GM19452 (cell line): ENCODE measurements around the gene TNNT3.
"Not testable (repeated sequence)": the region's sequence is repeated elsewhere in the genome, so short reads cannot be mapped to it uniquely, and the experiment has no call there.

Experiments
- ATAC-seq: cut with Tn5 transposase; IDR thresholded peaks from one replicate; pipeline ENCODE4 v1.9.1; 2021; ENCODE audit not compliant: unreplicated experiment

TNNT3 gene

GRCh38 chr11:1933416-1934334 lies 14.2 kb downstream of the TNNT3 start:
- ATAC-seq, result no peak

DNA sequence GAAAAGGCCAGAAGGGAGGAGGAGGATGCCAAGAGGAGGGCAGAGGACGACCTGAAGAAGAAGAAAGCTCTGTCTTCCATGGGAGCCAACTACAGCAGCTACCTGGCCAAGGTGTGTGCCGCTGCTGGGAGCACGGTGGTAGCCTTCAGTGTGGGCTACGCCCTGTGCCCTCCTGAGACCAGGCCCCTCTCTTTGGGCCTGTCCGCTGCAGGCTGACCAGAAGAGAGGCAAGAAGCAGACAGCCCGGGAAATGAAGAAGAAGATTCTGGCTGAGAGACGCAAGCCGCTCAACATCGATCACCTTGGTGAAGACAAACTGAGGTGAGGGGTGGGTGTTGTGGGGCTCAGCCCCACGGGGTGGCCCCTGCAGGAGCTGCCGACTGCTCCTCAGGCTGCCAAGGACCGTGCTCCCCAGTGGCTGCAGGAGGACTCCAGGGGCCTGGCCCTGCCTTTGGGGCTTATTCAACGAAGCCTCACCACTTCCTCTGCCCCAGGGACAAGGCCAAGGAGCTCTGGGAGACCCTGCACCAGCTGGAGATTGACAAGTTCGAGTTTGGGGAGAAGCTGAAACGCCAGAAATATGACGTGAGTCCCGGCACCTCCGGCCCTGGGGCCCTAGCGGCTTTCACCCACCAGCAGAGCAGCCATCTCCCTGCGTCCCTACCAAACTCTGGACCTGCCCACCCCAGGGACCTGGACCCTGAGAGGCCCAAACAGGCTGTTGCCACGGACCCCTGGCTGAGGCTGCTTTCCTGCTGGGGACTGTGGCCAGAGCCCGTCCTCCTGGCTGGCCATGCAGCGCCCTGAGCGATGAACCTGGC lies 15.0 kb downstream of the TNNT3 start:
- ATAC-seq, result no peak

DNA sequence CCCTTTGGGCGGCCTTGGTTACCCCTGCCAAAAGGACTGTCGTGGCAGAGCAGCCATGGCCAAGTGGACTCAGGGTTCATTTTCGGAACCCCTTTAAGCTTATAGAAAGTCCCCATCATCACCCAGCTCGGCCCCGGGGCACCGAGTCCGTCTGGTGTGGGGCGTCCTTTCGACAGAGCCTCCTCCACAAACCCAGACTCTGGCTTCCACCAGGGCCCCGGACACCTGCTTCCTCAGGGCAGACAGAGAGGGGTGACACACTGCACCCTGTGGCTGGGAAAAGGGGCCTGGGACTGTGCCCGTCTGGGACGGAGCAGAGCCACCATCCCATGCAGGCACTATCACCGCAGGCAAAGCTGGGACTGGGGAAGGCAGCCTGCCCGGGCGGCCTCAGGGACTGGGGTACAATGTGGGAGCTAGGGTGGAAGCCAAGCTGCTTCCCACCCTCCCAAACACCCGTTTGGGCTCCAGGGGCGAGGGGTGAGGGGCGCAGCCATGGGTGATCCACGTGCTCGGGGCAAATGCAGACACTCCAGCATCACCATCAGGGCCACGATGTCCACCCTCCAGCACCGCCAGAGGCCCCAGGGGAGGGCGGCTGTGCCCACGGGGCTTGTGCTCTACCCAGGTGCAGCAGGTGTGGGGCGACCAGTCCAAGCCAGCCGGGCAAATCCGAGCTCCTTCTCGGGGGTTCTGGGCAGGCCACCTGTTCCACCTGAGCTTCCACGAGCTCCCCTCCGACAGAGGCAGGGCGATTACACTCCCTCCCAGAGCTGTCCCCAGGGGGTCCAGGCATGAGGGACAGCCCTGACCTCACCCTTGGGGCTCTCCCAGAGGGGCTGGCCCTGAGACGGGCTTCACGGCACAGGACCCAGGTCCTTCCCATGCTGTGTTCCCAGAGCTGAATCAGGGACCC lies 15.9 kb downstream of the TNNT3 start:
- no peak for ATAC-seq

GRCh38 chr11:1936072-1936780 lies 16.7 kb downstream of the TNNT3 start:
- no peak for ATAC-seq

GRCh38 chr11:1936781-1937615 lies 17.5 kb downstream of the TNNT3 start:
- no peak for ATAC-seq

DNA sequence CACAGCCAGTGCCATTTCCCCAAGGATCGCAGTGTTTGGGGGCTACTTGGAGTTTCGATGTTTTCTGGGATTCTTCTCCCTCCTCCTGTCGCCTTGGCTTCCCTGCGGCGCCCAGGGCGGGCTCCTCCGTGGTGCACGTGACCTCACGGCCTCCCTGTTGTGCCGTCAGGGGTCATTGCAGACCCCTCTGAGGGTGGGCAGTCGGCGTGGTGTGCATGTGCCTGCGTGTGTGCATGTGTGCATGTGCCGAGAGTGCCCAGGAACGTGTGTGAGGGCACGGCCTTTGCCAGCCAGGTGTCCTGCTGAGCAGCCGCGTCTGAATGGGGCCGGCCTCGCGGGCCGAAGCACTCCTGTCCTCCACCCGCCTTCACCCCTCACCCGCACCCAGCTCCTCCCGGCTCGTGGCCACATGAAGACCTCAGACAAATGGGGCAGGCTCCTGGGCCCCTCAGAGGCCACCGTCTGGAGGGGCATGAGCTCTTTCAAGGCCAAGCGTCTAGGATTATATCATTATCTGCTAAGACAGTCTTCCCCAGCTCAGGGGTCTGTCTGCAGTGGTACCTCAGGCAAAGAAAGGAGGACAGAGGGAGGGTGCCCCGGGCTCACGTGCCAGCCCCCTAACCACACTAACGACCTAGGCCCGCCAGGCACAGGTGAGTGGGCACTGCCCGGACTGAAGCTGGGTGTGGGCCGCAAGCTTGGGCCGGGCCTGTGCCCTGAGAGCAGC lies 18.3 kb downstream of the TNNT3 start:
- no peak for ATAC-seq

DNA sequence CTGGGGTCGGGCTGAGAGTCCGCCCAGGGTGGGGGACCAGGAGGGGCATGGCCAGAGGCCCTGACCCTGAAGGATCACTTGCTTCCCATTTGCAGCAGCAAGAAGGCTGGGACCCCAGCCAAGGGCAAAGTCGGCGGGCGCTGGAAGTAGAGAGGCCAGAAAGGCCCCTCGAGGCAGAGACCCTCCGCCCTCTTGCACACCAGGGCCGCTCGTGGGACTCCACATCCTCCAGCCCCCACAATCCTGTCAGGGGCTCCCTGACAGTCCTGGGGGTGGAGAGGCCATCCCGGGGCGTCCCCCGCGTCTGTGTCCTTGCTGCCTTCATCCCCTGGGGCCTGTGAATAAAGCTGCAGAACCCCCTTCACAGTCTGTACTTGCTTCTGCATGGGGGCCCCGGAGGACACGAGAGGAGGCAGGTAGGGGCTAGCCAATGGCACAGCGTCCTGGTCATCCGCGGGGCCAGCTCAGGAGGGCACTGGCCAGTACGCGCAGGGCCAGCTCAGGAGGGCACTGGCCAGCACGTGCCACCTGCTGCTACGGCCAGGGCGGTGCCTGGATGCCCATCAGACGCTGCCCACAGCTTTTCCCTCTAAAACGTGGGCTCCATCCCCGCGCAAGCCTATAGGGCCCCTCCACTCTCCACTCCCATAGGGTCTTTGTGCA lies 19.0 kb downstream of the TNNT3 start:
- ATAC-seq, result no peak

DNA sequence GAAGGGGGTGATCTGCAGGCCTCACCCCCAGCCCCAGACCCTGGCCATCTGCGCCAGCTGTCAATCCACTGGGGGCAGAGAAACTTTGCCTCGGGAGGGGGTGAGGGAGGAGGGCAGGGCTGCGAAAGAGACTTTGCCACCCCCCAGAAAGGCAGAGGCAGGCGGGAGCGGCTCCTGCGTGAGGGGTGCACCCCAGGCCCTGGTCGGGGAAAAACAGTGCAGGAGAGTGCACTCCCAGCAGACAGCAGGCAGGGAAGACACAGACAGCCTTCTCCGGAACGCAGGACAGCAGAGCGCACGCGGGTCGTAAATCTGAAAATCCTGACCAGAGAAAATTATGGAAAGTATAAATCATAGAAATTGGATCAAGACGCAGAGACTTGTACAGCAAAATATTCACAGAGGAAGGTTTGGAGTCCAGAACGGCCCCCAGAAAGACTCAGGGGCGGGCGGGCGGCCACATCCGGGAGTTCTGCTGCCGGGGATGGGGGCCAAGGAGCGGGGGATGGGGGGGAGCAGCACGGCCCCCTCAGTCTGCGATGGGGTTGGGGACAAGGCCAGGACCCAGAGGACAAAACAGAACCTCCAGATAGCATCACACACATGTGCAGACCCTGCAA lies 19.6 kb downstream of the TNNT3 start:
- ATAC-seq, result no peak

- not testable (repeated sequence) for ATAC-seq
These were observed 20.3 kb downstream of the TNNT3 start for GRCh38 chr11:1939788-1940187.

GRCh38 chr11:1942558-1943260 lies 23.2 kb downstream of the TNNT3 start:
- ATAC-seq, result no peak

GRCh38 chr11:1943576-1943975 lies 24.1 kb downstream of the TNNT3 start:
- ATAC-seq, result no peak

DNA sequence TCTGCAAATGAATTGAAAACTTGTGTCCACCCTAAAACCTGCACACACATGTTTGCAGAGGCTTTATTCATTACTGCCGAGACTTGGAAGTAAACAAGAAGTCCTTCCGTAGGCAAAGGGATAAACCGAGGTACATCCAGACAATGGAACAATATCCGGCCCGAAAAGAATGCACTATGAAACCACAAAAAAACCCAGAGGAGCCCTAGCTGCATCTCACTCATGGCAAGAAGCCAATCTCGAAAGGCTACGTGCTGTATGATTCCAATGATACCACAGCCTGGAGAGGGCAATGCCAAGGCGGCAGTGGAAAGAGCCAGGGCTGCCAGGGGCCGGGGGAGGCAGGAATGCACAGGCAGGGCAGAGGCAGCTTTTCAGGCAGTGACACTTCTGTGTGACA lies 24.5 kb downstream of the TNNT3 start:
- no peak for ATAC-seq

GRCh38 chr11:1946812-1947484 lies 27.4 kb downstream of the TNNT3 start, which contains the start of gene MRPL23:
Gene MRPL23 (plus strand): TSS chr11:1947332. CDS start chr11:1947363, 31 bp downstream.
- ATAC-seq, result no peak

DNA sequence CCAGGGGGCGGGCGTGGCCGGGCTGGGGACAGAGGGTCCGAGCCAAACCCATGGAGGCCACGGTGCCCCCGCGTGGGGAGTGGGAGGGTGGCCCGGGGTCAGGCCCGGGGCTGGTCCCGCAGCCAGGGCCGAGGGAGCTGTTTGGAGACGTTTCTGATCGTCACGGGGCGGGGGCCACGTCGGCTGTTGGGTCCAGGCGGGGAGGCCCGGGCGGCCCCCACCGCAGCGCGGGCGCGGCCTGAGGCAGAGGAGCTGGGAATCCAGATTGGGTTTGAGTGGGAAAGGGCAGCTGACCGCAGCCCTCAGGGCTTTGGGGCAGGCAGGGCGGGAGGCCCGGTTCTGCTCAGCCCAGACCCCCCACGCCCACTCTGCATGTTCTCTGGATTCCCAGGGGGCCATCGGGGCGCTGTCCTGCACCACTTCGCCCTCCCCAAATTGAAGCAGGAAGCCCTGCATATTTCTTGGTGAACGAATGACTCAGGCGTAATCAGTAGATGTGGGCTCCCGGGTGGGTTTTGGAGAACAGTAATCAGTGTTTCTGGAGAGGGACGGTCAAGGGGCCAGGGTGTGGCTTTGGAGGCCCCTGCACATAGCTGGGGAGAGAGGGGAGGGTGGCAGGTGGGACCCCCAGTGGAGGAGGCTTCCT lies 28.2 kb downstream of the TNNT3 start:
- ATAC-seq, result no peak

- no peak for ATAC-seq
These were observed 28.9 kb downstream of the TNNT3 start for GRCh38 chr11:1948389-1948788.

- no peak for ATAC-seq
These were observed 29.8 kb downstream of the TNNT3 start for GRCh38 chr11:1949302-1949701.
